Measurements from ENCODE around the gene LUZP2.

The LUZP2 gene

DNA sequence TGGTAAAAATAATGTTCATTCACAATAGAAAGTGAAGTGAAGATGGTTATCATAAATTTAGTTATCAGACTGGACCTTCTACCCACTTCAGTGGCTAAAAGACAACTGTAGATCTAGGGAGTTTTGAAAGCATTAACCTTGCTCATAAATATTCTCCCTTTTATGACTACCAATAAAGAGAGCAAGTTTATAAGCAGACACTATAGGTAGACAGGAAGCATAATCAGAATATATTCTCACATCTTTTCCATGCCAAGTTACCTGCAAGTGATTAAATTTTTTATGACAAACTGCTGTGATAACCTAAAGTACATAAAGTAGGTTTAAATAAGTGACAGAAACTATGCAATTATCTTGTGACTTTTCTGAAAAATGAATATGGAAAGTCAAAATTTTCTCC is 62.5 kb downstream of the LUZP2 start:
- no peak for TF ChIP-seq ZFX (IDR thresholded peaks at IDR 0.05; ENCODE audit: borderline replicate concordance)
- TF ChIP-seq, protein P1, sequence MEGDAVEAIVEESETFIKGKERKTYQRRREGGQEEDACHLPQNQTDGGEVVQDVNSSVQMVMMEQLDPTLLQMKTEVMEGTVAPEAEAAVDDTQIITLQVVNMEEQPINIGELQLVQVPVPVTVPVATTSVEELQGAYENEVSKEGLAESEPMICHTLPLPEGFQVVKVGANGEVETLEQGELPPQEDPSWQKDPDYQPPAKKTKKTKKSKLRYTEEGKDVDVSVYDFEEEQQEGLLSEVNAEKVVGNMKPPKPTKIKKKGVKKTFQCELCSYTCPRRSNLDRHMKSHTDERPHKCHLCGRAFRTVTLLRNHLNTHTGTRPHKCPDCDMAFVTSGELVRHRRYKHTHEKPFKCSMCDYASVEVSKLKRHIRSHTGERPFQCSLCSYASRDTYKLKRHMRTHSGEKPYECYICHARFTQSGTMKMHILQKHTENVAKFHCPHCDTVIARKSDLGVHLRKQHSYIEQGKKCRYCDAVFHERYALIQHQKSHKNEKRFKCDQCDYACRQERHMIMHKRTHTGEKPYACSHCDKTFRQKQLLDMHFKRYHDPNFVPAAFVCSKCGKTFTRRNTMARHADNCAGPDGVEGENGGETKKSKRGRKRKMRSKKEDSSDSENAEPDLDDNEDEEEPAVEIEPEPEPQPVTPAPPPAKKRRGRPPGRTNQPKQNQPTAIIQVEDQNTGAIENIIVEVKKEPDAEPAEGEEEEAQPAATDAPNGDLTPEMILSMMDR (IDR thresholded peaks at IDR 0.05), result no peak
- no peak overlapping the region for H3K27ac ChIP-seq

DNA sequence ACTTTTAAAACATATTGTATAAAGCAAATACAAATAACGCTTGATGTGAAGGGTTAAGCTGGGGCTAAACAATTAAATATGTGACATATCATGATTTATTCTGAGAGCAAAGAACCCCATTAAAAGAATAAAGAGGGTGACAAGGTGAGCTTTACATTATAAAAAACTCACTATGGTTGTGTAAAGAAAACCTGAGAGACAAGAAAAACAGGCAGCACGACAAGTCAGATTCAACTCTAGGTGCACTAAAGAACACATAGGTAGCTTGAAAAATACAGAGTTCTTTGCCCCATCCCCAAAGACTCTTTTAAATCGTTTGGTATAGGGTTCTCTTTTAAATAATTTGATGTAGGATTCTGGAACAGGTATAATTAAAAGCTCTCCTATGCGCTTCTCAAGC is 63.5 kb downstream of the LUZP2 start:
- H3K27ac ChIP-seq, result no peak overlapping the region
- TF ChIP-seq ZFX (IDR thresholded peaks at IDR 0.05; ENCODE audit: borderline replicate concordance), result no peak

DNA sequence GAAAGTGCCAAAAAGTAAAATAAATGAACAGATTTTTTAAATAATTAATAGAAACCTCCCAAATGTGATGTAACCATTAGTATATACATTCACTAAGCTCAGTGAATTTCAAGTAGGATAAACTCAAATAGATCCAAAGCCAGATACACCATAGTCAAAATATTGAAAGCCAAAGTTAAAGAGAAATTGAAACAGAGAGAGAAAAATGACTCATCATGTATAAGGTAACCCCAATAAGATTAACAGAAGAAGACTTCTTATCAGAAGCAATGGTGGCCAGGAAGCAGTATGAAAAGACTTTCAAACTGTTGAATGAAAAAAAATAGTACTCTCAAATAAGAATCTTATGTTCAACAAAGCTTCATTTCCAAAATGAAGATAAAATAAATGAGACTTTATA is 70.5 kb downstream of the LUZP2 start:
- no peak overlapping the region for H3K27ac ChIP-seq
- TF ChIP-seq, protein P1 (IDR thresholded peaks at IDR 0.05), result no peak
- no peak for TF ChIP-seq ZFX (IDR thresholded peaks at IDR 0.05; ENCODE audit: borderline replicate concordance)

DNA sequence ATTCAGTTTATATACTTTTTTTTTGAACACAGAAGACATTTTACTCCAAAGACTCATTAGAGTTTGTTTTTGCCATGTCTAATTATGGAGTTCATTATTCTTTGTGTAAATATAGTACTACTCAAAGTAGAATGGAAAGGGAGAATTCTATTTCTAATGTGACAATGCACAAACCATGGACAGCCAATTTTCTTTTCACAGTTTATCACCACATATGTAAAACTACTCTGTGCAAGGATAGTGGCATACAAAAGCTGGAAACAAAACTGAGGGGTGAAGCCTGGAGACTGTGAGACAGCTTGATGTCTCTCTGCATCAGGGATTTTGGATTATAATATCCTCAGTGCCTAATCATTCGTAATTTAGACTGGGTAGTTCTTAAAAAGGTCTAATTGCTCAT is 75.5 kb downstream of the LUZP2 start:
- no peak overlapping the region for H3K27ac ChIP-seq
- no peak for TF ChIP-seq ZFX (IDR thresholded peaks at IDR 0.05; ENCODE audit: borderline replicate concordance)
- TF ChIP-seq, protein P1 (IDR thresholded peaks at IDR 0.05), result no peak

DNA sequence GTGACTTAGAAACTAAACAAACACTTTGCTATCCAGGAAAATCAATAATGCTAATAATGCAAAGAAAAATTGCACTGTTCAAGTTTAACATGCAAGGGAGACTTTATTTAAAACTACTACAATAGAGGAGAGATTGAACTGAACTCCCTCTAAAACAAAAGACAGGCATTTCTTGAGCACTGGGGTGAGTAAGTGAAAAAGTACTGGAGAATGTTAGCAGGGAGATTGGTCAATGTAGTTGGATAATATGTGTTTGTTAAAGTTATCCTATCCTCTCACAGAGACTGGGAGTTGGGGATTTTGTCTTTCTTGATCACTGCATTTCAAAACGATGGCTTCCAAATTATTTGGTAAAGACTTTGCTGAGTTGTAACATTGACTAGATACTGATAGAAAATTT is 77.6 kb downstream of the LUZP2 start:
- no peak overlapping the region for H3K27ac ChIP-seq

DNA sequence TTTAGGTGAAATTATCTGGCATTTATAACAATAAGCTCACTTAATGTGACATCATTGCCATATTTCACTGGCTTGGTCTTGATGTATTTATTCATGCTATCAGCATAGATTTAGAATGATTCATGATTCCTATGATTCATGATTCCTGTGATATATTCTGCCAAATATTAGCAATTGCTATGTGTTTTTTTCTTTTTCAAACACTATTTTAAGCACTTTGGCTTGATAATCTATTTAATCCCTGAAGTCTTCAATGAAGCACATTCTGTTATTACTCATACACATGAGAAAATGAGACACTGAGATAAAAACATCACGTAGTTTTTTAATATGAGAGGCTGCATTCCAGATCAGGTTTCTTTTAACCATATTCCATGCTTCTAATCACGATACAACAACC is 78.5 kb downstream of the LUZP2 start:
- no peak overlapping the region for H3K27ac ChIP-seq
- TF ChIP-seq, protein P1 (IDR thresholded peaks at IDR 0.05), result no peak
- TF ChIP-seq ZFX (IDR thresholded peaks at IDR 0.05; ENCODE audit: borderline replicate concordance), result no peak

More for the DNA sequence above, 77.6 kb downstream of the LUZP2 start:
- TF ChIP-seq, protein P1 (IDR thresholded peaks at IDR 0.05), result no peak
- no peak for TF ChIP-seq ZFX (IDR thresholded peaks at IDR 0.05; ENCODE audit: borderline replicate concordance)

DNA sequence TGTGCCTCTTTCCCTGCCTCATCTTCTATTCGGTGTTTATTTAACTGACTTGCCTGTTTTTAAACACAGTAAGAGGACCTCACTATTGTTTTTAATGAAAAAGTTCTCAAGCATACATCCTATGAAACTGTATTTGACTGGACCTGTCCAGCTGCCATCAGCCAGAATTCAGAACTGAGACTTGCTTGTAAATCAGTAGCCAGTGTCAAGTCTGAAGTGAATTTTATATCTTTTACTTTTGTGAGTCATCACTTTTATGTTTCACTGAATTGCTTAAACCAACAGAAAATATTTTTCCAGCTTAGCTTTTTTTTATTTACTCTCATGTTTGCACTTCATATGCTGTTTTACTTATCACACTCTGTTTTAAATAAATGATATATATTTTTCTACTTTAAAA is 88.3 kb downstream of the LUZP2 start:
- no peak overlapping the region for H3K27ac ChIP-seq
- TF ChIP-seq ZFX (IDR thresholded peaks at IDR 0.05; ENCODE audit: borderline replicate concordance), result no peak
- TF ChIP-seq, protein P1 (IDR thresholded peaks at IDR 0.05), result no peak

DNA sequence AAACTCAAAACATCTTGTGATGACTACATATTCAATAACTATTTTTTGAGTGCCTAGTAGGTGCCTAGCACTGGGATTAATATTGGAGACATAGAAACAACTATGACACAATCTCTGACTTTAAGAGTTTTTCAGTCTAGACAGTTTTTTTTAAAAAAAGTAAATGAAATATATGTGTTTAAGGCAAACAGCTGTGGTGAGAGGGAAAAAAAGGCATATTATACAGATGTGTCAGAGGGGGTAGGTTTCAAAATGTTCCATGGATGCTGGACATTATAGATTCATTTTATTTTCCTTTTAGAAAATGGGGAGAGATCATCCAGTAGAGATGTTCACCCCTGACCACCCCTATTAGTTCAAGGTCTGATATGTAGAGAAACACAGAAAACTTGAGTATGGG is 90.8 kb downstream of the LUZP2 start:
- H3K27ac ChIP-seq, result no peak overlapping the region
- TF ChIP-seq ZFX (IDR thresholded peaks at IDR 0.05; ENCODE audit: borderline replicate concordance), result no peak
- TF ChIP-seq, protein P1 (IDR thresholded peaks at IDR 0.05), result no peak

Measured in 22Rv1 (cell line).